ENCODE measurements around the gene PXDN. TPM values are rescaled to one million over a fixed set of nuclear protein-coding genes. Genes with fewer than 3 reads are reported as not detected.

Gene PXDN
- total RNA-seq, 4 donors from 2014 or later, result 0.72 to 10.9 (median 5.9) TPM

GRCh38 chr2:1692342-1692741, 52.0 kb downstream of the PXDN start:
- TF ChIP-seq POLR2A (IDR thresholded peaks at IDR 0.05) (no peak), CTCF (IDR thresholded peaks at IDR 0.05) (no peak)
- H3K27me3 ChIP-seq, result no peaks in the 10 kb centered on the region
- DNase-seq, result no peak
- H3K9me3 ChIP-seq, result peaks cover 0 to 3% (median 0%) of the 10 kb centered on the region in 3 donors
- H3K4me1 ChIP-seq, result peaks cover 0 to 4% (median 0%) of the 10 kb centered on the region in 3 donors
- WGBS, 2 donors, result 74 to 80% methylated on average over 7 to 10 of the region's 11 CpGs
- peaks cover 0 to 9% (median 0%) of the 10 kb centered on the region in 3 donors for H3K36me3 ChIP-seq
- no peak overlapping the region for H3K4me3 ChIP-seq
- intact Hi-C loops (cut with DNase I), result no loop called here
- no peak overlapping the region for H3K27ac ChIP-seq

GRCh38 chr2:1691366-1691765, 52.9 kb downstream of the PXDN start:
- no peak for TF ChIP-seq CTCF (IDR thresholded peaks at IDR 0.05)
- no peak for TF ChIP-seq POLR2A (IDR thresholded peaks at IDR 0.05)
- no peak for DNase-seq
- Histone ChIP-seq H3K4me1 (no peaks in the 10 kb centered on the region), H3K27me3 (no peaks in the 10 kb centered on the region), H3K9me3 (no peaks in the 10 kb centered on the region), H3K27ac (no peak overlapping the region), H3K4me3 (no peak overlapping the region), H3K36me3 (peaks cover 0 to 9% (median 0%) of the 10 kb centered on the region in 3 donors)
- 74 to 79% methylated on average over 9 of the region's 9 CpGs for WGBS, 2 donors
- intact Hi-C loops (cut with DNase I), result no loop called here

- H3K4me1 ChIP-seq, result no peaks in the 10 kb centered on the region
- H3K9me3 ChIP-seq, result no peaks in the 10 kb centered on the region
- DNase-seq, result no peak
- intact Hi-C loops (cut with DNase I), result no loop called here
- no peak overlapping the region for H3K27ac ChIP-seq
- H3K27me3 ChIP-seq, result no peaks in the 10 kb centered on the region
- no peak overlapping the region for H3K4me3 ChIP-seq
- 76 to 79% methylated on average over 7 to 8 of the region's 10 CpGs for WGBS, 2 donors
- H3K36me3 ChIP-seq, result peaks cover 0 to 9% (median 0%) of the 10 kb centered on the region in 3 donors
- no peak for TF ChIP-seq POLR2A (IDR thresholded peaks at IDR 0.05)
- no peak for TF ChIP-seq CTCF (IDR thresholded peaks at IDR 0.05)
These were observed 54.1 kb downstream of the PXDN start for GRCh38 chr2:1690056-1690775.

GRCh38 chr2:1688859-1689258, 55.5 kb downstream of the PXDN start:
- 81 to 93% methylated on average over 10 of the region's 10 CpGs for WGBS, 2 donors
- H3K36me3 ChIP-seq, result peaks cover 0 to 9% (median 0%) of the 10 kb centered on the region in 3 donors
- no peaks in the 10 kb centered on the region for H3K9me3 ChIP-seq
- H3K27ac ChIP-seq, result no peak overlapping the region
- no peak overlapping the region for H3K4me3 ChIP-seq
- TF ChIP-seq CTCF (IDR thresholded peaks at IDR 0.05), result no peak
- TF ChIP-seq POLR2A (IDR thresholded peaks at IDR 0.05), result no peak
- DNase-seq, result no peak
- H3K4me1 ChIP-seq, result no peaks in the 10 kb centered on the region
- H3K27me3 ChIP-seq, result no peaks in the 10 kb centered on the region
- intact Hi-C loops (cut with DNase I), result no loop called here

GRCh38 chr2:1688161-1688560, 56.2 kb downstream of the PXDN start:
- H3K27ac ChIP-seq, result no peak overlapping the region
- 91 to 94% methylated on average over 3 to 8 of the region's 11 CpGs for WGBS, 2 donors
- no peaks in the 10 kb centered on the region for H3K4me1 ChIP-seq
- H3K27me3 ChIP-seq, result no peaks in the 10 kb centered on the region
- H3K36me3 ChIP-seq, result peaks cover 0 to 9% (median 0%) of the 10 kb centered on the region in 3 donors
- intact Hi-C loops (cut with DNase I), result no loop called here
- no peak overlapping the region for H3K4me3 ChIP-seq
- no peaks in the 10 kb centered on the region for H3K9me3 ChIP-seq
- TF ChIP-seq POLR2A (IDR thresholded peaks at IDR 0.05) (no peak), CTCF (IDR thresholded peaks at IDR 0.05) (no peak)
- DNase-seq, result no peak

All from esophagus squamous epithelium (tissue), 5 donors.